ENCODE results near the gene PSMD5. TPM values are rescaled to one million over a fixed set of nuclear protein-coding genes. Genes with fewer than 3 reads are reported as not detected.

Gene PSMD5
- total and polyA plus RNA-seq, 9 of the 15 experiments (the other 6 are each of a cell fraction or from before 2014, with no cell fraction given): 46.4 to 148 (median 76.3) TPM

DNA sequence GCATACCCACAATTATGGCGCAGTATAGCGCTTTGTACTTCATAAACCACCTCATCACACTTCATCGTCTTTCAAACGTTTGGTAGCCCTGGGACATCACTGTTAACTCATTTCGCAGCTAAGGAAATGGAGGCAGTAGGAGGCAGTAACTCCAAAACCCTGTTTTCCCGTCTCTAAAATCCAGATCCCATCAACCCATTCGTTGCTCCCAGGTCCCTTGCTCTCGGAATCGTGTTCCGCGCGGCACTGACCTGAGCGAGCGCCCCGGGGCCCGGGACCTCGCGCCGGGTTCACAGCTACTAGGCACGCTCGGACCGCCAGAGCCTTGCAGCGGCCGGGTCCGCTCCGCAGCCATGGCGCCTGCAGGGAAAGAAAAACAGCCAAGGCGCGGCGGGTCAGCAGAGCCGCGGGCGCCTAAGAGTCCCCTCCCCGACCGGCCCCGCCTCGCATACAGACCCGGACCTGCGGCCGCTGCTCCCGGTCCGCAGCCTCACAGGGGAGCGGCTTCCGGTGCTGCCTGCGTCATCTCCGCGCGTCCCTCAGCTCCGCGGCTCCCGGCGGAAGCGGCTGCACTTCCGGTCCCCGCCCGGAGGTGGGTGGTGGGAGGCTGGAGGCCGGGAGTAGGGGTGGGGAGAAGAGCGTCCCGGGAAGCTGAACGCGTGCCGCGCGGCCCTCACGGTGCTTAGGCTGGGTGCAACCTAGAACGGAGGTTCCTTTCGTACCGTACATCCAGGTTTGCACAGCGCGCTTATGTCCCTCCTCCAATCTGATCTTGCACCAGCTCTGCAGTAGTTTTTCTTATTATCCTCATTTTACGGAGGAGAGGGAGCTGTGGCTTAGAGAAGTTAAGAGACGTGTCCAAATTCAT lies 49.6 kb downstream of the PSMD5 start, which contains the start of gene FBXW2 (continued):
- TF ChIP-seq FOXK2 (conservative IDR thresholded peaks at IDR 0.05 in 1 of 2, IDR thresholded peaks at IDR 0.05 in 1 of 2; ENCODE audit: low read depth in 2 of 2) (peak; percentile 82 to 85), FOXA1 (IDR thresholded peaks at IDR 0.05; ENCODE audit: borderline replicate concordance) (no peak), KDM5B (IDR thresholded peaks at IDR 0.05; ENCODE audit: insufficient replicate concordance, low read depth, low read length) (peak; percentile 97), CBX1 (IDR thresholded peaks at IDR 0.05; ENCODE audit: low read depth) (no peak), NBN (IDR thresholded peaks at IDR 0.05; ENCODE audit: low read depth) (peak; percentile 78), ZNF57 (CRISPR knock-in tag; IDR thresholded peaks at IDR 0.05) (0 out of 2 replicates have a peak, but pooled peaks have one; percentile 70), TAF9B (IDR thresholded peaks at IDR 0.05; ENCODE audit: partially characterized antibody) (peak; percentile 83), TBP (optimal IDR thresholded peaks at IDR 0.05; ENCODE audit: low read depth, low read length) (peak; percentile 89), CBX3 (IDR thresholded peaks at IDR 0.05; ENCODE audit: borderline replicate concordance in 1 of 2, low read length in 2 of 2) (peak in 1 of 2 experiments; percentile 48; a peak in 1 of 3 replicates), TCFL5 (CRISPR knock-in tag; conservative IDR thresholded peaks at IDR 0.05) (no peak), ZNF445 (CRISPR knock-in tag; IDR thresholded peaks at IDR 0.05; ENCODE audit: low read depth) (no peak), TAF1 (IDR thresholded peaks at IDR 0.05; ENCODE audit: control insufficient read depth, extremely low read depth, insufficient read depth, low read length, severe bottlenecking) (peak; percentile 96), JUNB (CRISPR knock-in tag; conservative IDR thresholded peaks at IDR 0.05) (no peak), HMG20B (CRISPR knock-in tag; IDR thresholded peaks at IDR 0.05) (peak; percentile 20; the same call in 1 of the 2 replicates), ZNF274 (IDR thresholded peaks at IDR 0.05; ENCODE audit: borderline replicate concordance, low read depth, low read length) (no peak), SIN3B (IDR thresholded peaks at IDR 0.05; ENCODE audit: low read depth) (peak; percentile 97), NFATC3 (IDR thresholded peaks at IDR 0.05) (no peak), ADNP (tag; IDR thresholded peaks at IDR 0.05) (no peak), RBBP5 (IDR thresholded peaks at IDR 0.05; ENCODE audit: borderline replicate concordance, insufficient read depth, low read length, poor library complexity, severe bottlenecking) (peak; percentile 100), GABPB2 (CRISPR knock-in tag; conservative IDR thresholded peaks at IDR 0.05) (peak; percentile 72; the same call in 1 of the 2 replicates), HNRNPH1 (optimal IDR thresholded peaks at IDR 0.05; ENCODE audit: low read depth, low read length) (no peak)
- TF ChIP-seq, protein P1, sequence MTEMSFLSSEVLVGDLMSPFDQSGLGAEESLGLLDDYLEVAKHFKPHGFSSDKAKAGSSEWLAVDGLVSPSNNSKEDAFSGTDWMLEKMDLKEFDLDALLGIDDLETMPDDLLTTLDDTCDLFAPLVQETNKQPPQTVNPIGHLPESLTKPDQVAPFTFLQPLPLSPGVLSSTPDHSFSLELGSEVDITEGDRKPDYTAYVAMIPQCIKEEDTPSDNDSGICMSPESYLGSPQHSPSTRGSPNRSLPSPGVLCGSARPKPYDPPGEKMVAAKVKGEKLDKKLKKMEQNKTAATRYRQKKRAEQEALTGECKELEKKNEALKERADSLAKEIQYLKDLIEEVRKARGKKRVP (CRISPR knock-in tag; IDR thresholded peaks at IDR 0.05): peak; percentile 57
- TF ChIP-seq, protein P2, sequence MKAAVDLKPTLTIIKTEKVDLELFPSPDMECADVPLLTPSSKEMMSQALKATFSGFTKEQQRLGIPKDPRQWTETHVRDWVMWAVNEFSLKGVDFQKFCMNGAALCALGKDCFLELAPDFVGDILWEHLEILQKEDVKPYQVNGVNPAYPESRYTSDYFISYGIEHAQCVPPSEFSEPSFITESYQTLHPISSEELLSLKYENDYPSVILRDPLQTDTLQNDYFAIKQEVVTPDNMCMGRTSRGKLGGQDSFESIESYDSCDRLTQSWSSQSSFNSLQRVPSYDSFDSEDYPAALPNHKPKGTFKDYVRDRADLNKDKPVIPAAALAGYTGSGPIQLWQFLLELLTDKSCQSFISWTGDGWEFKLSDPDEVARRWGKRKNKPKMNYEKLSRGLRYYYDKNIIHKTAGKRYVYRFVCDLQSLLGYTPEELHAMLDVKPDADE (conservative IDR thresholded peaks at IDR 0.05; ENCODE audit: control insufficient read depth, low read depth, low read length): peak; percentile 91
